ENCODE measurements around the gene RABL3. TPM values are rescaled to one million over a fixed set of nuclear protein-coding genes. Genes with fewer than 3 reads are reported as not detected.
"Not testable (repeated sequence)": the region's sequence is repeated elsewhere in the genome, so short reads cannot be mapped to it uniquely, and the experiment has no call there.

Gene RABL3, protein sequence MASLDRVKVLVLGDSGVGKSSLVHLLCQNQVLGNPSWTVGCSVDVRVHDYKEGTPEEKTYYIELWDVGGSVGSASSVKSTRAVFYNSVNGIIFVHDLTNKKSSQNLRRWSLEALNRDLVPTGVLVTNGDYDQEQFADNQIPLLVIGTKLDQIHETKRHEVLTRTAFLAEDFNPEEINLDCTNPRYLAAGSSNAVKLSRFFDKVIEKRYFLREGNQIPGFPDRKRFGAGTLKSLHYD
- total RNA-seq = 34.9 and 42.7 TPM in 2 replicates

DNA sequence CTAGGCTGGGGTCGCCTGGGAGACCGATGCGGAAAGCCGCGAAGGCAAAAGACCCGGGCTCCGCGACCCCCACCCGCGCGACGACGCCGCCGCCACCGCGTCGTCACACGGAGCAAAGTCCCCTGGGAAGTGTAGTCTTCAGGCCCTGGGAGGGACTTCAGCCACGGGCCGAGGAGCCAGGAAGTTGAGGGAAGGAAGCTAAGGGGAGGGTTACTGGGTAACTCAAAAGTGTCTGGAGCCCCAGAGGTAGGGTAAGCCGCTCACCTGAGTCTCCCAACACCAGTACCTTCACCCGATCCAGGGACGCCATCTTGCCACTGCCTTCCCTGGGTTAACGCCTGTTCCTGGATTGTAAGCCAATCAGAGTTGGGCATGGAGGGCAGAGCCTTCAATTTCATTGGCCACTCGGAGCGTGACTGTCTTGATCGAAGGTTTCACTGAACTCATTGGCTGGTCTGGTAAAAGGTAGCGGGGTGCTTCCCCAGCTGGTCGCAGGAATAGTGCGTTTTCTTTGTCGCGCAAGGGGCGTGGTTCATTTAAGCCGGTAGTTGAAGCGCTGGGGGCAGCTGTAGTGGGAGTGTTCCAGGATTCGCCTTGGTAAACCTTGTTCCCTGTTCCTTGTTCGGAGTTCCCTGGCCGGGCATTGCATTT, at the start of gene RABL3, which contains the start of gene GTF2E1:
Gene RABL3 (minus strand): TSS at position 319 of the 651 bp plus-strand sequence. CDS start 9 bp downstream, at position 310.
Gene GTF2E1 (plus strand): TSS at position 547 of the 651 bp plus-strand sequence. CDS start 7,809 bp downstream, outside the sequence.
- DNase-seq (ENCODE audit: low read depth) = peak; percentile 99

DNA sequence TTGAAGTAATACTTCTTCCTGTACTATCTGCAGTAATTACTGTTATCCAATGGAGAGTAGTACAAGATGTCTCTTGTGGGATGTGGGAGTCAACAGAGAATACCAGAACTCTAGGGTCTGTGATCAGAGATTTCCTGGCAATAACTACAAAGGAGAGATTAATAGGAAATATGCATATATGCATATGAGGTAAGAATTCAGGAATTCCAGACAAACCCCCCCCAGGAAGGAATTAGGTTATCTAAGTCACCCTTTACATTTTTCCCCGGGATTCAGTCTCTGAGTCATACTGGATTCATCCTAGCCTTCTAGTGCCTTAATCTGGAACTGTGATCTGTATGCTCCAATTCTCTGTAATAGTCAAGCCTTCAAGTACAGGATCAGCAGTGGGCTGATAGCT, 49.6 kb upstream of the RABL3 start:
- DNase-seq (ENCODE audit: low read depth) = peak; percentile 27

DNA sequence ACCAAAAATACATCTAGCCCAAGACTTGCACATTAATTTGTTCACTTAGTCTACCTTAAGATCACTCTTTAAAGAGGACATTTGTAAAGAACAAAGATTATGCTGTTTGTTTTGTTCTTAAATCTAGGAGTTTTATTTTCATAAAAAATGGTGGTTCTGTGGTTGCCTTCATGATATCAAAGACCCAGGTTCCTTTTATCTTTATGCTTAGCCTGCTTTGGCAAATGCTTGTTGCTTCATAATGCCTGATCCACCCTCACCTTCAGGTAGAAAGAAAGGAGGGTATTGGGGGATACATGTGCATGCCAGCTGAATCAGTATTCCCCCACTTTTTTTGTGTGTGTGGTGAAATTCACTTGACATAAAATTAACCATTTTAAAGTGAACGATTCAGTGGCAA, 48.7 kb upstream of the RABL3 start:
- DNase-seq (ENCODE audit: low read depth) = no peak

DNA sequence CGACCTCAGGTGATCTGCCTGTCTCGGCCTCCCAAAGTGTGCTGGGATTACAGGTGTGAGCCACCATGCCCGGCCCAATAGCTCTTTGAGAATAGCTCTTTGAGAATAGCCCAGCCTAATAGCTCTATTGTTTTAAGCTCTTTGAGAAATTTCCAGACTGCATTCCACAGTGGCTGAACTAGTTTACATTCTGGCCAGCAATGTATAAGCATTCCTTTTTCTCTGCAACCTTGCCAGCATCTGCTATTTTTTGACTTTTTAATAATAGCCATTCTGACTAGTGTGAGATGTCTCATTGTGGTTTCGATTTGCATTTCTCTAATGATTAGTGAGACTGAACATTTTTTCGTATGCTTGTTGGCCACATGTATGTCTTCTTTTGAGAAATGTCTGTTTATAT, 43.5 kb upstream of the RABL3 start:
- peak; percentile 26 for DNase-seq (ENCODE audit: low read depth)

DNA sequence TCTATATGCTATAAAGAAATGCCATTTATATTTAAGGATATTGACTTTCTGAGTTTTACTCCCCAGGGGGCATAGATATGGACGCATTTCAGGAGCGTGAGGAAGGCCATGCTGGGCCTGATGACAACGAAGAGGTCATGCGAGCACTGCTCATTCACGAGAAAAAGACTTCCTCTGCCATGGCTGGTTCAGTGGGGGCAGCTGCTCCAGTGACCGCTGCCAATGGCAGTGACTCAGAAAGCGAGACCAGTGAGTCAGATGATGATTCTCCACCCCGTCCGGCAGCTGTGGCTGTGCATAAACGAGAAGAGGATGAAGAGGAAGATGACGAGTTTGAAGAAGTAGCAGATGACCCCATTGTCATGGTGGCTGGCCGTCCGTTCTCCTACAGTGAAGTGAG, 38.7 kb upstream of the RABL3 start:
- DNase-seq (ENCODE audit: low read depth) = peak; percentile 63

DNA sequence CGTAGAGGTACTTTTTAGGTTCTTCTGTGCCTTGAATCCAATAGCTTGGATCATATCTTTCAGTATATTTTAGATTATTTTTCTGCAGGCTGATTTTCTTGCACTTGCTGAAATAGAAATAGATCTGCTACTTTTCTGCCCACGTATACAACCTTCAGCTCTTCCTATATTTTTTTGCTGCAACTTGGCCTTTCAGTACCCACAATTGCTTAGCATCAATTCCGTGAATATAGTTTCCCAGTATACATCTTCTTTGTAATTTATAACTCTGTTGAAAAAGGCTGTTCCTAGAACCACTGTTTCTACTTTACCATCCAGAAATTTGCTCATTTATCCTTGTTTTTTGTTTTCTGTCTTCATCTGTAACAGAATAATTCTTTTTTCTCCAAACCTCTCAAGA, 36.5 kb upstream of the RABL3 start:
- no peak for DNase-seq (ENCODE audit: low read depth)

DNA sequence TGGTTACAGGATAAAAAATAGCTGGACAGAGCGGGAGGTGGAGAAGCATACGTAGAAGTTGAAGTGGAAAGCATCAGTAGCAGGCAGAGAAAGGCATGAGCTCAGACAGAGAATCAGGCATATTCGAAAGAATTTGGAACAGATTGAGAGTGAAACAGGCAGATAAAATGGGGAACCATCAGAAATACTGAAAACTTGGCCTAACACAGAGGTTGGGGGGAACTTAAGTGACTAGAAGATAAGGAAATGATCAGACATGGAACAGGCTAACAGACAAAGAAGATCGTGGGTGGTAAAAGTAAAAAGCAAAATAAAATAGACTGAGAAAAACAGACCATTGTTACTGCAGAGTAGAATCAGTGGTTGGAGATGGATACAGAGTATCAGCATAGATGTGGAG, 33.1 kb upstream of the RABL3 start:
- DNase-seq (ENCODE audit: low read depth) = no peak

DNA sequence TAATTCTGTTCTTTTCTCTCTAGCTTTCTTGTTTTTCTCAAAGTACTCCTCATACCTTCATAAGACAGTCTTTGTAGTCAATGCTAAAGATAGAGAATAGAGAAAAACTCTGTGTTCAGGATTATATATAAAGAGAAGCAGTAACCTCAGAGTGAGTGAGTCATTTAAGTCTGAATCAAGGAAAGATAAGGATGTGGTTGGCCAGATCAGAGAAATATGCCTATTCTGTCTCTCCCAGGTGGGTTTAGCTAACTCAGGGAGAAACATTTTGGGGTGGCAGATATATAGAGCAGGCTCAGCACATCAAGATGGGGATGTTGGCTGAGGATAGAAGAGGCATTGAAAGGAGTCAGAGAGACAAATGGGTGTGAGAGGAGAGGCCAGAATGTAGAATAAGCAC, 31.6 kb upstream of the RABL3 start:
- DNase-seq (ENCODE audit: low read depth) = no peak

DNA sequence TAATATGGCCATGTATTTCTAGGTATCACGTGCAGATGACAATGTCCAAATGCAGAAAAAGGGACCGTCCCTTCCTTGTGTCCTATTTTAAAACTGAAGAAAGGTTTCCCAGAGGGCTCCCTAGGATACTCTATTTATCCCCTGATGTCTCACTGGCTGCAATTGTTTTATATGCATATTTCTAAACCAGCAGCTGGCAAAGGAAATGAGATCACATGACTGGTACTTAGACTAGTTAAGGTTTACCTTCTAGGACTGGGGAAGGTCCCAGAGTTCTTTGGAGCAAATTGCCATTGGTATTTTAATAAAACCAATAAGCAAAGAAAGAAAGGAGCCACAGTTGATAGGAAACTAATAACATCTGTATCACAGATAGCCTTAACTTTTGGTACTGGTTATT, 29.8 kb upstream of the RABL3 start:
- peak; percentile 33 for DNase-seq (ENCODE audit: low read depth)

DNA sequence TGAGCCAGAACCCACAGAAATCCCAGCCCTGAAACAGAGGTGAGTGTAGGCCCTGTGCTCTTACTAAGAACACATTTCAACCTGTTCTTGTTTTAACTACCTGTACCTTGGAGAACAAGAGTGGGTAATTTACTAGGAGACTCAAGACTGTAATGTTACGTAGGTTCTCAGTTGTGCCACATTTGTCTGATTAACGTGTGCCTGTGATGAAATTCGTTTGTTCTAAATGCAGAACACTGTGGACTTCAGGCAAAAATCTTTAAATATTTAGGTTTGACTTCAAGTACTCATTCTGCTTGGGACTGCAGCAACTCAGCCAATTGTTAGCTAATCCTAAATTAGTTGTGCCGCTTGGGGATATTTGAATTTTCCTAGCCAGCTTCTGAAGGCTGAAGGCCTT, 28.6 kb upstream of the RABL3 start:
- DNase-seq (ENCODE audit: low read depth) = no peak

DNA sequence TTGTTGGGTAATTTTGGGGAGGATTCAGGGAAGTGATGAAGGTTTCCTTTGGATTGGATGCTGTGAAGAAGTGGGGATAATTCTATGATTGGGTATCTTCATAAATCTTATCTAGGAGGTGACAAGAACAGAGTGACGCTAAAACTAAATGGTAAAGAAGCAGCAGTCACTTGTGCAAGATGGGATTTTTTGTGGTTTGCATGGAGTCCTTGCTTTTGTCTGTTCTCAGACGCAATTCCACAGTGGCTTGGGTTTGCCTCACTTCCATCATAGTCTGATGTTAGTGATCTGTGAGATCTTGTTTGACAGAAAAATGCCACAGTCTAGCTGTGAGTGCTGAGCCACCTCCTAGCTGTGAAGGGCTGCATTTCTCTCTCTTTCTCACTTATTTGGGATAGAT, 27.1 kb upstream of the RABL3 start:
- DNase-seq (ENCODE audit: low read depth) = no peak

DNA sequence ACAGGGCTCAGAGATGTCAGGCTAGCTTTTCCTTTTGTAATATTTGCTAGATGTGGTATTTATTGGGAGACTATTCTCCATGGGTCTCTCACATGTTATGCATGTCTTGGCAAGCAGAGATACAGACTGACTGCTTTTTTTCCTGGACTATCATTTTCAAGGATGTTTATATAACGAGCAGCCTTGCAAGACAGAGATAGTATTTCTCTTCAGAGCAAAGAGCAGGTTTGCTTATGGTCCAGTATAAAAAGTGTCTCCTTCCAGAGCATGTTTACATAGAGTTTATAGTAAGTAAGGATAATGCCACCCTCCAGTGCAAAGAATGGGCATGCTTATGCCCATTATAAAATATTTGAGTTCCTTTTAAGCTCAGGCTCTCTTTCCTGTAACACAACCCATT, 24.8 kb upstream of the RABL3 start:
- no peak for DNase-seq (ENCODE audit: low read depth)

DNA sequence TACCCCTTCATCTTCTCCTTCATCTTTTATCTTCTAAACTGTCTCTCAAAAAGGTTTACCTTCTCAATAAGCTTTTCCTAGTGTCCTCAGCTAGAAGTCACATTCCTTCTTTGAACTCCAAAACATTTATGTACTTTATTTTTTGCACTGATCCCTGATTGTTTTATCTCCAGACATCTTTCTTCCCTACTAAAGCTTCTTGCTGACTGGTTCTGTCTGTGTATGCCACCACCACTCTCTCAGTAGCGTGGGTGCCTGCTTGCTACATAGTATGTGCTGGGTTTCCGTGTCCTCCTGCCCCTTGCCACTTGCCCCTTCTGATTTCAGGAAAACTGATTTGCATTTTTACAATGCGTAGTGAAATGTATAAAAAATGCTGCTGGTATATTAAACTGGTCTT, 24.3 kb upstream of the RABL3 start:
- DNase-seq (ENCODE audit: low read depth) = no peak

DNA sequence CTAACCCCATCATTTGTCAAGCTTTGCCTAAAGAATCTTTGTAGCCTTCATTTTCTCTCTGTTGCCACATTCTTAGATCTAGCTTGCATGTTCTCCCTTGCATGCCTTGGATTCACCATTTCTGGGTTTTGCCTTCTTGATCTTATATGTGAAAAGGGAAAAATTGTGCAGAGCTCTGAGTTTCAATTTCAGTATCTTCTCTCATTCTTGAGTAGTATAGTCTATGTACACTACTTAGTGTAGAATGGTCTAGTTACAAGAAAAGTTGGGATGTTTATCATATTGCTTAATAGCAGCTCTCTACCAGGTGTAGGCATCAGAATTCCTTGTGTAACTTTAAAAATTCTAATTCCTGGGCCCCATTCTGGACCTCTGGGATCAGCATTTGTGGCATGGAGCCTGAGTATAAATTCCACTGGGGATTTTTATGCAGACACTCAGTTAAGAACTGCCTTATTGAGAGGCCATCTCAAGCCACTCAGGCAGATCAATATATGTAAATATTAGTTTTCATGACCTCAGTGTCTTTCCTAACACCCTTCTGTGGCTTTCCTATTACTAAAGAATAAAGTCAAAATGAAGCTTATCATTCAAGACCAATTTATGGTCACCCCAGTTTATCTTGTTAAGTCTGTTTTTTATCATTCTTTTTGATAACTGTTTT, 23.6 kb upstream of the RABL3 start:
- no peak for DNase-seq (ENCODE audit: low read depth)

DNA sequence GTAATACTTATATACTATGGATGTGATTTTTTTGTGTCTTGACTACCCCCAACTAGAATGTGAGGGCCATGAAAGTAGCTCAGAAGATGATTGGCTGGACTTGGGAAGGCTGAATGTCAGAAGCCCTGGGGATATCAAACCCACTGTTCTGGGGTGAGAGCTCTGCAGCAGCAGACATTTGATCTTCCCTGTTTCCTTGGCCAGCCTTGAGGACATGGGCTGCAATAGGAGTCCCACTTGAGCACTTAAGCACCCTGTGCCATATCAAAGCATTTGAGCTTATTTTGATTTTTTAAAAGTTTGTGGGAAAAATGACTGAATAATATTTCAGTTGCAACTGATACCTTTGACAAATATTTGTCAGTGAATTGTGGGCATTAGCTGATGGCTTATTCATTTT, 21.9 kb upstream of the RABL3 start:
- DNase-seq (ENCODE audit: low read depth) = no peak

DNA sequence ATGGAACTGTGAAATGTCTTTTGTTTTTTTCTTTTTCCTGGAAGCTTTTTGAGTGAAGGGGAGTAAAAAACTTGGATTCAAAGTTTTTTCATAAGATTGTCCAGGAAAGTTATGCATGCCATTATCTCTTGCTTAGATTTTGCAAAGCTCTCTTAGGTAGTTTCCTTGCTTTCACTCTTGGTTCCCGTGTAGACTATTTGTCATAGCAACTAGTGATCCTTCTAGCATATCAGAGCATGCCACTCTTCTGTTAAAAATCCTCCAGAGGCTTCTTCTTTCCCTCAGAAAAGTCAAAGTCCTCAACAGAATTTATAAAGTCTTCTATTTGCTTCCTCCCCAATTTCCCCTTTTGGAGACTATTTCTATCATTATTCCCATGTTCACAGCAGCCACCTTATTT, 21.3 kb upstream of the RABL3 start:
- peak; percentile 28 for DNase-seq (ENCODE audit: low read depth)

DNA sequence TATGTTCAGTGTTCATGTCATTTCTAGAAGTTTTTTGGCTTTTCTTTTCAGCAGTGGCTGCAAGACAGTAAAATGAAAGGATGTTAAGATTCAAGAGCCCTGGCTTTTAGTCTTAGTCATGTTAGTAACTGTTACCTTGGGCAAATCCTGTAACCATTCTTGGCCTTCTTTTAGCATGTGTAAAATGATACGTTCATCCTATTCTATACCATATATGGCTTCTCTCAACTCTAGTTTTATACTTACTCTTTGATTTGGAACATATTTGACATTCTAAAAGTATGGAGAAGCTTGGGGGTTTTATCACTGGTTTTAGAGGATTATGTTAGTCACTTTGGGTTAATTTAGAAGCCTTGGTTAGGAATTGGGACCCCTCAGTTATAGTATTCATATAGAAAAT, 20.3 kb upstream of the RABL3 start:
- no peak for DNase-seq (ENCODE audit: low read depth)

DNA sequence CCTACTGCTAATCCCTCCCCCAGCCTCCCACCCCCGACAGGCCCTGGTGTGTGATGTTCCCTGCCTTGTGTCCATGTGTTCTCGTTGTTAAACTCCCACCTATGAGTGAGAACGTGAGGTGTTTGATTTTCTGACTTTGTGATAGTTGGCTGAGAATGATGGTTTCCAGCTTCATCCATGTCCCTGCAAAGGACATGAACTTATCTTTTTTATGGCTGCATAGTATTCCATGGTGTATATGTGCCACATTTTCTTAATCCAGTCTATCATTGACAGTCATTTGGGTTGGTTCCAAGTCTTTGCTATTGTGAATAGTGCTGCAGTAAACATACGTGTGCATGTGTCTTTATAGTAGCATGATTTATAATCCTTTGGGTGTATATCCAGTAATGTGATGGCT, 16.2 kb upstream of the RABL3 start:
- not testable (repeated sequence) for DNase-seq (ENCODE audit: low read depth)

DNA sequence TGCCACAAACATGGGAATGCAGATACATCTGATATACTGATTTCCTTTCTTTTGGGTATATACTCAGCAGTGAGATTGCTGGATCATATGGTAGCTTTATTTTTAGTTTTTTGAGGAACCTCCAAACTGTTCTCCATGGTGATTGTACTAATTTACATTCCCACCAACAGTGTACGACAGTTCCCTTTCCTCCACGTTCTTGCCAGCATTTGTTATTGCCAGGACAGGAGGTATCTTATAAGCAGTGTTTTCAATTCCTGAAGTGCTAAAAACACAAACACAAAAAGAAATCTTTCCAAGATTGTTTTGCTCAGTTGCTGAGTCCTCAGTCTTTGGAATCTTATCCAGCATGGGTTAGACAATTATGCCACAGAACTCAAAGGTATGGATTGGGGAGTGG, 13.7 kb upstream of the RABL3 start:
- DNase-seq (ENCODE audit: low read depth) = no peak

DNA sequence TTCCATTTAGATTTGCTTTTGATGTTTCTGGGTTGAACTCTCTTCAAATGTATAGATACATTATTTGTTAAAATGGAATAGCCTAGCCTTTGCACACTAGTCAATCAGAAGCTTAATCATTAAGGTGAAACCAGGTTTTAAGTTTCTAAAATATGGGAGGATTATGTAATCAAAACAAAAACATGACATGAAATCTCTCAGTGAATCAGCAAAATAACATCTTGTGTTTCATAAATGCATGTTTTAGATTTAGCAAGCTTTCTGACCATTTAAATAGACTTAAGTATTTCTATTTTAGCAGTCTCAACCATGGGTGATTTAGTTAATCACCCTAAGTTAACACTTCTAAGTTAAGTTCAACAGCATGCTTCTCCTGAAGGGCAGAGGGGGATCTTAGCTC, 11.5 kb upstream of the RABL3 start:
- DNase-seq (ENCODE audit: low read depth) = no peak

DNA sequence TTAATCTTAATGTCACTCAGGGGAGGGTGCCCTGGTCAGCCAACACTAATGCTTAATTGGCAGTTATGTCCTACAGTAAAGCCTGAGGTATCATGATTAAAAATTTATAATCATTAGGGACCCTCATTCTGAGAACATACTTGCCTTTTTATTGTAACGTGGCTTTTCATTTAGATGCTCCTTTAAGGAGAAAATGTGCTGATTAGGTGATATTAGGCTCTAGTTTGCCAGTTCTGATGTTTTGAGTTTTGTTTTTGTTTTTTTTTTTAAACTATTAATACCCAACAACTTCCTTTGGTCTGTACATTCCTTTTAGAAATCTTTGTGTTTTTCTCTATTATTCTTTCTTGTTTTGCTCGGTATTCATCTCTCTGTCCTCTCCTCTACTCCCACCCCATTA, 10.5 kb upstream of the RABL3 start:
- no peak for DNase-seq (ENCODE audit: low read depth)

DNA sequence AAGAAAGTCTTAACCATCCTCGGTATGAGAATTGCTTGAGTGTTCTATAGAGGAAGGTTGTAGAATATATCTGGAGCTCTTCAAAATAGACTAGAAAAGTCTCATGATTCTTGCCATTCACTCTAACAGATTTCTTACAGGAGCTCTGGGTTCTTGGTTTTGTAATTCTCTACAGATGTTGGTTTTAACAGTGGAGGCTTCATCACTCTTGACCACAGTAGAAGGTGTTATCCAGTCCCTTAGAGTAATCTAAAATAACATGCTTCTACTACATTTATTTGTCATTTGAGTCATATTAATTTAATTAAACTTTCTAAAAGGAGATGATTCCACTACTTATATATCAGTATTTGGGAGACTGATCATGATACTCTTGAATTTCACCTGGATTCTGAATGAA, 9.9 kb upstream of the RABL3 start:
- no peak for DNase-seq (ENCODE audit: low read depth)

DNA sequence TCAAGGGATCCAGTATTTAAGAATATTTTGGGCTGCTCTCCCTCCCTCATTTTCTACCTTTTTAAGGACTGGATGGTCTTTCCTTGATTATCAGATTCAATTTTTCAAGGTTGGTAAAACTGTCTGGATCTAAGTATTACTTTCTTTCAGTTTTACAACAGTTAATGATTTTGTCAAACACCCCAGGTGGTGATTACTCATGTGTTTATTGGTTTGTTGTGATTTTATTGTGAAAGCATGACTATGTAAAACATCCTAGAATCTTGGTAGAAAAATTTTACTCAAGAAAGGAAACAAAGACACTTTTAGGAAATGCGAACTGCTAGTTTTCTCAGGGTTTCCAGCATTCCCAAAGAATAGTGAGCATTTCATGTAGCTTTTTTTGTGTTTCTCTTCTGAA, 7.5 kb upstream of the RABL3 start:
- peak; percentile 78 for DNase-seq (ENCODE audit: low read depth)
